ENCODE measurements around the gene RPA3. TPM values are rescaled to one million over a fixed set of nuclear protein-coding genes. Genes with fewer than 3 reads are reported as not detected.
A peak's percentile ranks its signal among the peaks of the same experiment; 100 is the strongest.
"Not testable (repeated sequence)": the region's sequence is repeated elsewhere in the genome, so short reads cannot be mapped to it uniquely, and the experiment has no call there.

RPA3 gene
- total RNA-seq, 1 donor from 2014 or later: 0.96 TPM

DNA sequence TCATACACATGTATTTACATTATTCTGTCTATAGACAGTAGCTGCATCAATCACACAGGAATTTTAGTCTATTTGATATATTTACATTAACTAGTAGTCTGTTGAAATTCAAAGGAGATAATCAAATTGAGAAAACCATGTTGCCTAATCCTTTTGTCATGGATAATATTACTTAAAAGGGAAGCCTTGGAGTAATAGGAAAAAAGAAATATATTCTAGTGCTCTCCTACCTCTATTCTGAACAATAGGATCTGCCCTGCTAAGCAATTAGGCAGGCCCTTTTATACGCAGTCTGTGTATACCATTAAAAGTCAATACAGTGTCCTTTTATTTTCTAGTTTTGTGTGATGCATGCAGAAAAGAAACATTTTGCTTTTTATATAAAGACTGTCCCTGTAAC is 53.4 kb downstream of the RPA3 start:
- intact Hi-C loops (cut with DNase I): no loop called here
- H3K27me3 ChIP-seq: no peaks in the 10 kb centered on the region

DNA sequence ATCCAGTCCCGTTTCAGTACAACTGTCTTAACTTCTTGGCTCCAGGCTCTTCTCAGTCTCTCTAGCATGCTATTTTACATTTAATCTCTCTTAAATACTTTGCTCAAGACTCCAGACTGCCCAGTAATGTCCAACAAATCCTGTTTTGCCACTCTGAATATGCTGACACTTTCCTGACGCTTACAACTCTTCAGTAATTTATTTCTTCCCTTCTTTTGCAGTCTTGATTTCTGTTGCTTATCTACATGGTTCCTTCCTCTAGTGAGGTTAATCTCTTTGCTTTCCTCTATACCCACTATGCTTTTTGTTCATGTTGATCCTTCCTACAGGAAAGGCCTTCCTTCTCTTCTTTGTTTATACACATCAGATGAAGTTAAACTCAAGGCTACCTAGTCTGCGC is 54.1 kb downstream of the RPA3 start:
- TF ChIP-seq, protein P1, sequence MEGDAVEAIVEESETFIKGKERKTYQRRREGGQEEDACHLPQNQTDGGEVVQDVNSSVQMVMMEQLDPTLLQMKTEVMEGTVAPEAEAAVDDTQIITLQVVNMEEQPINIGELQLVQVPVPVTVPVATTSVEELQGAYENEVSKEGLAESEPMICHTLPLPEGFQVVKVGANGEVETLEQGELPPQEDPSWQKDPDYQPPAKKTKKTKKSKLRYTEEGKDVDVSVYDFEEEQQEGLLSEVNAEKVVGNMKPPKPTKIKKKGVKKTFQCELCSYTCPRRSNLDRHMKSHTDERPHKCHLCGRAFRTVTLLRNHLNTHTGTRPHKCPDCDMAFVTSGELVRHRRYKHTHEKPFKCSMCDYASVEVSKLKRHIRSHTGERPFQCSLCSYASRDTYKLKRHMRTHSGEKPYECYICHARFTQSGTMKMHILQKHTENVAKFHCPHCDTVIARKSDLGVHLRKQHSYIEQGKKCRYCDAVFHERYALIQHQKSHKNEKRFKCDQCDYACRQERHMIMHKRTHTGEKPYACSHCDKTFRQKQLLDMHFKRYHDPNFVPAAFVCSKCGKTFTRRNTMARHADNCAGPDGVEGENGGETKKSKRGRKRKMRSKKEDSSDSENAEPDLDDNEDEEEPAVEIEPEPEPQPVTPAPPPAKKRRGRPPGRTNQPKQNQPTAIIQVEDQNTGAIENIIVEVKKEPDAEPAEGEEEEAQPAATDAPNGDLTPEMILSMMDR (IDR thresholded peaks at IDR 0.05): no peak
- Histone ChIP-seq H3K4me3 (no peak overlapping the region), H3K27ac (no peak overlapping the region), H3K27me3 (no peaks in the 10 kb centered on the region), H3K9me3 (no peaks in the 10 kb centered on the region), H3K4me1 (no peaks in the 10 kb centered on the region), H3K36me3 (no peaks in the 10 kb centered on the region)
- intact Hi-C loops (cut with DNase I): no loop called here
- DNase-seq (ENCODE audit: low spot score in 2 of 2): no peak

More for the DNA sequence above, 53.4 kb downstream of the RPA3 start:
- Histone ChIP-seq H3K4me1 (no peaks in the 10 kb centered on the region), H3K36me3 (no peaks in the 10 kb centered on the region), H3K27ac (no peak overlapping the region), H3K9me3 (no peaks in the 10 kb centered on the region), H3K4me3 (no peak overlapping the region)
- TF ChIP-seq, protein P1 (IDR thresholded peaks at IDR 0.05): no peak
- no peak for DNase-seq (ENCODE audit: low spot score in 2 of 2)

DNA sequence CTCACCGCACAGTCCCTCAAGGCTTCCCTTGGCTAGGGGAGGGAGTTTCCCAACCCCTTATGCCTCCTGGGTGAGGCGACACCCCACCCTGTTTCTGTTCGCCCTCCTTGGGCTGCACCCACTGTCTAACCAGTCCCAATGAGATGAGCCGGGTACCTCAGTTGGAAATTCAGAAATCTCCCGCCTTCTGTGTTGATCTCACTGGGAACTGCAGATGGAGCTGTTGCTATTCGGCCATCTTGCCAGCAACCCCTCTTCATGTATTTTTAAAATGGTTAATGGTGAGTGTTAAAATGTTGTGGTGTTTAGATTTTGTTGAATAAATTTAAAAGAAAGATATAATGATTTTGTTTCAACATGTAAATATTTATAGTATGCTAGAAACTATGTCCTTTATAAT is 55.9 kb downstream of the RPA3 start:
- H3K9me3 ChIP-seq: no peaks in the 10 kb centered on the region
- H3K4me1 ChIP-seq: no peaks in the 10 kb centered on the region
- DNase-seq (ENCODE audit: low spot score in 2 of 2): no peak
- intact Hi-C loops (cut with DNase I): no loop called here
- H3K4me3 ChIP-seq: no peak overlapping the region
- H3K27me3 ChIP-seq: no peaks in the 10 kb centered on the region
- TF ChIP-seq, protein P1 (IDR thresholded peaks at IDR 0.05): peak in 1 of 3 experiments; percentile 14
- H3K36me3 ChIP-seq: no peaks in the 10 kb centered on the region
- no peak overlapping the region for H3K27ac ChIP-seq

DNA sequence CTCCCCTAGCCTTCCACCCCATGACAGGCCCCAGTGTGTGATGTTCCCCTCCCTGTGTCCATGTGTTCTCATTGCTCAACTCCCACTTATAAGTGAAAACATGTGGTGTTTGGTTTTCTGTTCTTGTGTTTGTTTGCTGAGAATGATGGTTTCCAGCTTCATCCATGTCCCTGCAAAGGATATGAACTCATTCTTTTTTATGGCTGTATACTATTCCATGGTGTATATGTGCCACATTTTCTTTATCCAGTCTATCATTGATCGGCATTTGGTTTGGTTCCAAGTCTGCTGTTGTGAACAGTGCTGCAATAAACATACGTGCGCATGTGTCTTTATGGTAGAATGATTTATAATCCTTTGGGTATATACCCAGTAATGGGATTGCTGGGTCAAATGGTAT is 61.9 kb downstream of the RPA3 start:
- H3K9me3 ChIP-seq; intact Hi-C loops (cut with DNase I); DNase-seq (ENCODE audit: low spot score in 2 of 2); H3K4me3 ChIP-seq; H3K27me3 ChIP-seq; H3K27ac ChIP-seq; H3K4me1 ChIP-seq; H3K36me3 ChIP-seq: not testable (repeated sequence)

DNA sequence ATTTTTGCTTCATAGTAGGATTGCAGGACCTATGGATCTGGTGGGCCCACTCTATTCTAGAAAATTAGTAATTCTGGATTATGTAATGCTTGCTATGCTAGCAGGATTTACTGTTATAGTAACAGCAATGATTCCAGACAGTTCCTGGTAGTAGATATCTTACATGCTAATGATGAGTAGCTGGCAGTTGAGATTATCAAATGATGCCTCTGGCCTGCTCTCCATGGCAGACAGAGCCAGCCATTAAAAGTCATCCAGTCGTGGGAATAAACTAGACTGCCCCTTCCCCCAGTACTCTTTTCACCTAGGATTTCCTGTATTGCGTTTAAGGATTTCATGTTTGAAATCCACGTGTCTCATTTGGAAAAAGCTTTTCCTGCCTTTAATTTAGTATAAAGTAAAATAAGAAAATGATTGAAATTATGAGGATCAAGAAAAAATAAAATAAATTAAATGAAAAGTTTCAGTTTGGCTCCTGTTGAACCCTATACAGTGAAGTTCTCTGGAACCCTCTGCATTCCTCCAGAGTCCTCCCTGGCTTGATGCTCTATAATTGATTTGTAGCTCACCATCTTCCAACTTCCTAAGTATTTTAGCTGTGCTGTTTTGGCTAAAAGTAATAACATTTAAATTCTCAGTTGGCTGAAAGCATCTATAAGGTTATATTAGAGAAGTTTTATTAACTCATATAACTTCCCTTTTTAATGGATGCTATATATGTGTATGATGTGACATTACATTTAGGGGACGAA is 63.3 kb downstream of the RPA3 start:
- Histone ChIP-seq H3K36me3 (no peaks in the 10 kb centered on the region), H3K27me3 (no peaks in the 10 kb centered on the region), H3K27ac (no peak overlapping the region), H3K4me3 (no peak overlapping the region), H3K4me1 (no peaks in the 10 kb centered on the region), H3K9me3 (no peaks in the 10 kb centered on the region)
- TF ChIP-seq, protein P1 (IDR thresholded peaks at IDR 0.05): no peak
- no peak for DNase-seq (ENCODE audit: low spot score in 2 of 2)
- intact Hi-C loops (cut with DNase I): no loop called here

DNA sequence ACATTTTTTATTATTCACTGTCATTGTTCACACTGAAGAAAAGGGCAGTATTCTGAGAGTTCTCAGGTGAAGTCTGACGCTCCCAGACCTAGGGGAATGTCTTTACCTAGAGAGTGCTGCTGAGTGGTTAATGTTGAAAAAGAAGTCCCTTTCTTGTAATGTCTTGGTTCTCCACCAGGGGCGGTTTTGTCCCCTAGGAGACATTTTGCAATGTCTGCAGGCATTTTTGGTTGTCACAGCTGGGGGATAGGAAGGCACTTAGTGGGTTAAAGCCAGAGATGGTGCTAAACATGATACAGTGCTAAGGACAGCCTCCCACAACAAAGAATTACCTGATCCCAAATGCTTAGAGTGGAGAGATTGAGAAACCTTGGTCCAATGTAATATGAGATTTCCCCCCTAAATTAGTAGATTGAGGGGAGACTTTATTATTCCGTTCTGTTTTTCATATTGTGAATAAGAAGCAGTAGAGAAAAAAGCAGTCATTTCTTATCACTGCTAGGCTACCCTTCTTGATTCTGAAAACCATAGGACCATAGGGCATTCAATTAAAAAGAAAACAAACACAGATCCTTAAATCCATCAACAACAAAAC is 64.7 kb downstream of the RPA3 start:
- Histone ChIP-seq H3K27ac (no peak overlapping the region), H3K36me3 (no peaks in the 10 kb centered on the region), H3K9me3 (no peaks in the 10 kb centered on the region), H3K27me3 (no peaks in the 10 kb centered on the region), H3K4me1 (no peaks in the 10 kb centered on the region), H3K4me3 (no peak overlapping the region)
- TF ChIP-seq, protein P1 (IDR thresholded peaks at IDR 0.05): peak in 2 of 3 experiments; percentile 11 to 34
- DNase-seq (ENCODE audit: low spot score in 2 of 2): no peak
- intact Hi-C loops (cut with DNase I): no loop called here

All from ascending aorta (tissue), 2 donors.